ENCODE results near the gene PDE6A.

DNA sequence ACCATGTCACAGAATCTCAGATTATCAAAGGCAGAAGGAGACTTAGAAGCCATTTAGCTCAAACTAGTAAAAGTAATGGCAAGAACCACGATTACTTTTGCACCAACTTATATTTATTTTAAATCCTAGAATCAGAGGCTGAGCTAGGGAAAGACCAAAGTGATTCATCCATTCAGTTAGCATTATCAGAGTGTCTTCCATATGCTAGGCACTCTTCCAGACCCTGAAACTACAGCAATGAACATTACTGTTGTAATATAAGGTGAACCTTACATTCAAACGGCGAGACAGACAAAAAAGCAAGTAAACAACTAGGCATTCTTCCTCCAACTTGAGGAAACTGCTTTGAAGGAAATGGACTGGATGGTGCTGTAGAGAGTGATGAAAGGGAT is 7.9 kb downstream of the PDE6A start:
- no peak for TF ChIP-seq POLR2A (IDR thresholded peaks at IDR 0.05; ENCODE audit: low read length)
- no peak for TF ChIP-seq GATA1 (IDR thresholded peaks at IDR 0.05; ENCODE audit: low read depth, low read length)

All from erythroblast (primary cell).